DMS79 treated with DMSO at 0.1 percent for 48 hours (cell line): ENCODE measurements around the gene BMP2K.

Experiments
- DNase-seq: peaks from one replicate; lab custom pipeline; 2025; lab: John Stamatoyannopoulos, UW

The BMP2K gene

DNA sequence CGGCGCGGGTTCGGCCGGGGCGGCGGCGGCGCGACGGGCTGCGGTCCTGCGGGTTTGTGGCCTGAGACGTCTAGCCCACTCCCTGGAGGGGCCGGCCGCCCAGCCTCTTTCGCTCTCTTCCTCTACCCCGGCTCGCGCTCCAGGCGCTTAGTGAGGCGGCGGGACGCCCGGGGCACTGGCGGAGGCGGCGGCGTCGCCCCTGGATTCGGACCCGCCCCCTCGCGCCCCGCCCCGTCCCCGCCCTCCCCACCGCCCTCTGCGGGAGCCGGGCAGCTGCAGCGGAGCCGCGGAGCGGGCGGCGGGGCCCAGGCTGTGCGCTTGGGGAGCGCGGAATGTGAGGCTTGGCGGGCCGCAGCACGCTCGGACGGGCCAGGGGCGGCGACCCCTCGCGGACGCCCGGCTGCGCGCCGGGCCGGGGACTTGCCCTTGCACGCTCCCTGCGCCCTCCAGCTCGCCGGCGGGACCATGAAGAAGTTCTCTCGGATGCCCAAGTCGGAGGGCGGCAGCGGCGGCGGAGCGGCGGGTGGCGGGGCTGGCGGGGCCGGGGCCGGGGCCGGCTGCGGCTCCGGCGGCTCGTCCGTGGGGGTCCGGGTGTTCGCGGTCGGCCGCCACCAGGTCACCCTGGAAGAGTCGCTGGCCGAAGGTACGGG, at the start of gene BMP2K:
BMP2K (plus strand) TSS at position 272 of the 650 bp plus-strand sequence; CDS start at position 466, 194 bp downstream.
- DNase-seq, result peak; percentile 49

DNA sequence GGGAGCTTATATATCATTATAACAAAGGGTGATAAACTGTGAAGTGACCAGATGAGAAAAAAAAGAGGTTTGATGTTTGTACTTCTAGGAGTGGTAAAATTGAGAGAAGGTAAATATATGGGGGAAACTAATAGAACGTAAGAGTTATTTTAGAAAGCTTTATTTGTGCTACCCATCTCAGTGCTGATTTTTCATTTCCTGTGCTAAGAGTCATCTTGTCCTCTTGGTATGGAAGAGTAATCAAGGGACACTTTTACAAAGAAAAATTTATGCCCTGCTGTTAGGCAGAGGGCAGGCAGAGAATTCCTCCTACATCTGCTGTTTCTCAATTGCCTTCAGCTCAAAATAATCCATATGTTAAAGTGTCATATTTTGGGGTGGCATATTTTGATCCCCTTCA, 49.6 kb upstream of the BMP2K start:
- no peak for DNase-seq

DNA sequence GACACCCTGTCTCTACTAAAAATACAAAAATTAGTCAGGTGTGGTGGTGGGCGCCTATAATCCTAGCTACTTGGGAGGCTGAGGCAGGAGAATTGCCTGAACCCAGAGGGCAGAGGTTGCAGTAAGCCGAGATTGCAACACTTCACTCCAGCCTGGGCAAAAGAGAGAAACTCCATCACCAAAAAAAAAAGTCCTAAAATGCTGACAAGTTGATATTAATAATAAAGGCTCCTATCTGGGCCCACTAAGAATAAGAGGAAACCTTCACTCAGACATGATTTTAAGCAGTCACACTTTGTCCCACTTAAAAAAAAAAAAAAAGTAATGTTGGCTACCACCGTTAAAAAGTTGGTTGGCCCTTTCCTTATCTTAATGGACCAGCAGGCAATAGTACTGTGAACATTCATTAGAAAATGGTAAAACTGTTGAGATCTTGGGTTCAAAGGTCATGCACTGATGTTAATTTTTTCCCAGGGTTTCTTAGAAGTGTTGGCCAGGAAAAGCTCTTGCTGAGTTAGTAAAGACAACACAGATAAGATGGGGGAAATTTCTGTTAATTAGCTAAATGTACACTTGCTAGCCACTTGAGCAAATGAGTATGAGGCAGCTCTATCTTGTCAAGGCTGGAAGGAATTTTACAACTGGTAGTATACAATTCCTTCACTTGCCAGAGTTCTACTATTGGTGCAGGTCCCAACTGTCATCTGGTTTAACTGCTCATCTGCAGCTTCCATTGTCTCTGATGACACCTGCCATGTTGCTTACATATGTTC, 43.6 kb upstream of the BMP2K start:
- no peak for DNase-seq

DNA sequence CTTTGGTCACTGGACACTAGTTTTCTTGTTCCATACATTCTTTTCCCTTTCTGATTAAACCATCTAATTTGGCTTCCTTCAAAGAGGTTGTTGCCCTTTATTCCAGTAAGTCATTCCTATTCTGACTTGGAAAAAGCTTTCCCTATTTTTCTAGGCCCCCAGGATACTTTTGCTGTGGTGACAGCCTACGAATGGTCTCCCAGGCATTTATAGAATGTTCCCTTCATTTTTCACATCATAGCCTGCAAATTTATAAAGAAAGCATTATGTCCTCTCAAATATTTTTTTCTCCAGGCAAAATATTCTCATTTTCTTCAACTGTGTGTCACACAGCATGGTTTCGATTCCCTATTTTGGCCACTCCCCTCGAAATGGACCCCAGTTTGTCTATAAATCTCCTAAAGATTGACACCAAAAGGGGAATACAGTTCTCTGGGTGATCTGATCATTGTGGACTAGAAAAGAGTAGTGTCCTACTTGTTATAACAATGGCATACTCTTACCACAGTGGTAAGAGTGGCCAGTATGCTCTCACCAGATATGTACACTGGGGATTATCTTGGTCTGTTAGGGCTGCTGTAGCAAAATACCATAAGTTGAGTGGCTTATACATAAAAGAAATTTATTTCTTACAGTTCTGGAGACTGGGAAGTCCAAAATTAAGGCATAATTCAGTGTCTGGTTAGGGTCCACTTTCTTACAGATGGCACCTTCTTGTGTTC, 41.5 kb upstream of the BMP2K start:
- no peak for DNase-seq

DNA sequence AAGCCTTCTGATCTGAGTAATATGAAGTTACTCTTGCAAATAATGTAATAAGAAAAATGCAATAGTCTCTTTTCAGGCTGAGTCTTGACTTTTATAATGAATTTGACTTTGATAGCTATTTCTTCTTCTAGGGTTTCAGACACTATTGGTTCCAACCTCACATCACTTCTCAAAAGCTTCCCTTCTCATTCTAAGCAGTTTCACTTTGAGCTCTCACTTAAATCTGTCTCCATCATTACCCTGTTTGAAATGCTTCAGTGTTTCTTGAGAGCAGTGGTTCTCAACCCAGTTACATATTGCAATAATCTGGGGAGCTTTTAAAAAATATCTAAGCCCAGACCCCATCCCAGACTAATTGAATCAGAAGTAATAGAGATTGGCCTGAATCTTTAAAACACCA, 40.5 kb upstream of the BMP2K start:
- DNase-seq, result no peak

DNA sequence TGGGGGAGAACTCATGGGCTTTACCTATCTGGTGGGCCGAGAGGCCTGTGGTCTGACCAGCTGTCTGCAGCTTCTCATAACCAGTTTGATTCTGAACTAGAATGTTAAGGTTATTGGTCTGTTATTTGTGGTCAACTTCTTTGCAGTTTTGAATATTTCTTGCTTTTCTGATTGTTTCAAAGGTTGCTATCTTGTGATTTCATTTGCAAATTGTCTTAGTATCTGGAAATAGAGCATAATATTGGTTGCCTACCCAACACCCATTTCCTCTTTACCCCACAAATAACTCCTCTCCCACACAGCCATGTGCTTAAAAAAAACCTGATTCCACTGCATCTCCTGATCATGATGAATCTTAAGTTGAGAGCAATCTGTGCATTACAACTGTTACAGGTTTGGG, 39.1 kb upstream of the BMP2K start:
- DNase-seq, result no peak

DNA sequence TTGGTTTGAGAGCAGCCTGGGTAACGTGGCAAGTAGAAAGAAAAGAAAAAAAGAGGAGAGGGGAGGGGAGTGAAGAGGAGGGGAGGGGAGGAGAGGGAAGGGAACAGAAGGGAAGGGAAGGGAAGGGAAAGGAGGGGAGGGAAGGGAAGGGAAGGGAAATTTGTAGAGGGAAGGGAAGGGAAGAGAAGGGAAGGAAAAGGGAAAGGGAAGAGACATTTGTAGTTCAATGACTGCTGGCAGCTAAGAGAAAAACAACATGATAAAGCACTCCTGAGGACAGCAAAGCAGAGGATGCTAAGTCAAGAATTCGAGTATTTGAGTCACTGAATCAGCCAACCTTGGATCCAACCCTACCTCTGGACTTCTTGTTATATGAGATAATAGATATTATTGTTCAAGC, 38.2 kb upstream of the BMP2K start:
- no peak for DNase-seq

DNA sequence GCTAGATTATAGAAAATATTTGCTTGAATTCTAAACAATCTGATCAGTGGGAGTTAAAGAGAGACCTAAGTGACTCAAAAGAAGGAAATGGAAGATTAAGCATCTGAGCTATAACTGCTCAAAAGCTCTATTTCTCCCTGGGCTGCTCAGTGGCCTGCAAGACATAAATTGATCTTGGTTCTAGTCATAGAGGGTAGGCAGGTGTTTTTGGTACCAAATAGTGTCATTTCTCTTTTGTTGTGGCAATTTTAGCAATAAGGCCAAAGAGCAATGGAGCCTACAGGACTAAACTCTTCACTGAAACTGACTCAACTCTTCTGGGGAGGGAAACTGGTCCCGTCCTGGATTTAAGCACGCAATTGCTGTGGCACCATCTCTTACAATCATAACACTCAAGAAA, 33.9 kb upstream of the BMP2K start:
- no peak for DNase-seq

DNA sequence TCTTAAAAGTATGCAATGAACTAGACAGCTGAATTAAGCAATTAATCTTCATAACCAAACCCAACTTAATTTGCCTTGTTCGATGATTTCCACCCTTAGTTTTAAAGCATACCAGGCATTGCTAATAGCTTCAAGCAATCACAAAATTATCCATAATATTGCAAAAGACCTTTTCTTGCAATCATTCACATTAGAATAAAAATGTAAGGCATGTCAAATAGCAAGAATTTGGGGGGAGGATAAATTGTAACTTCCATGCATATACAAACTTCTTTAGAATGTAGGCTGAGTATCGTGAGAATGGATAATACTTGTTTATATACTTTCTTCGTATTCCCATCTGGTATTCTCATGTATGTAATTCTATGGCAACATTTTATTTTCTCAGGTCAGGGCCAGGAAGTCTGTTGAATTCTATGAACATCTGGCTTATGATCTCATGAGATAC, 28.7 kb upstream of the BMP2K start:
- DNase-seq, result no peak

DNA sequence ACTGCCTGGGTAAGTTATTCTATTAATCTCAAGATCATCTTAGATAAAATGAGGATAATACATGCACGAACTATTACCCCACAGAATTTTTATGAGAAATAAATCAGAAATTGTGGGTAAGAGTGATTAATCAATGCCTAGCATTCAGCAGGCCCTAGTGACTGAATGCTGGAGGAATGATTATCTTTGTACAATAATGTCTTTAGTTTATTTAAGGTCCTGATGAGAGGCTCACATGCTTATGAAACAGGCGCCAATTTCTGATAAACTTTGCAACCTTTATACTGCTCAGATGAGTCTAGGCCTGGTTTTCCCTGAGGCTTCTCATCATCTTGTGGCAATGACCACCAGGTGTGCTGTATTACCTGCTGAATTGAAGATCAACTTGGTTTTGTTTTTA, 27.8 kb upstream of the BMP2K start:
- no peak for DNase-seq

DNA sequence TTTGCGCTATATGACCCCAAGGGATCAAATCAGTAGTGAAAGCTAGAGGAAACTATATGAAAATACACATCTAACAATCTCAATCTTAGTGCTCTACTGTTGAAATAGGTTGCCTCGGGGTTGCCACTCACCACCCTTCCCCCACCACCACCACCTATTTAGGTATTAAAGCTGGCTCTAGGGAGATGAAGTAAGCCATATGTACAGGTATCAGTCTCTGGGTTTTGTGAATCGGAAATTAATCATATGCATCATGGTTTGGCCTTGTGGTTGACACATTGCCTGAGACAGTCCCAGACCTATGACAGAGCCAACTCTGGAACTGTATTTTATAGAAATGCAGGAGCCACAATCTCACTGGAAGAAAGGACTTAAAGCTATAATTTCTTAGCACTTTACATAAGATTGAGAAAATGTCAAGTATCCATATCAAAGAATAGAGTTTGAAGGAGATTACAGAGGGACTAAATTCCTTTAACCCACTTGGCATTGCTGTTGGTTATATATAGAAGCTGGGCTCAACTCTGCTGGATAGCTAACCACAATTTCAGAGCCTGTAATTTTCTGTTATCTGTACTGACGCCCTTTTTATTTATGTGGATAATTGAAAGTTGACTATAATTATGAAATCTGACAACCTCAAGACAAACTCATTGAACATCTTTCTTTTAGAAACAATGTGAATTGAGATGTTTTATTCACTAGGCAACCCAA, 26.7 kb upstream of the BMP2K start:
- no peak for DNase-seq

DNA sequence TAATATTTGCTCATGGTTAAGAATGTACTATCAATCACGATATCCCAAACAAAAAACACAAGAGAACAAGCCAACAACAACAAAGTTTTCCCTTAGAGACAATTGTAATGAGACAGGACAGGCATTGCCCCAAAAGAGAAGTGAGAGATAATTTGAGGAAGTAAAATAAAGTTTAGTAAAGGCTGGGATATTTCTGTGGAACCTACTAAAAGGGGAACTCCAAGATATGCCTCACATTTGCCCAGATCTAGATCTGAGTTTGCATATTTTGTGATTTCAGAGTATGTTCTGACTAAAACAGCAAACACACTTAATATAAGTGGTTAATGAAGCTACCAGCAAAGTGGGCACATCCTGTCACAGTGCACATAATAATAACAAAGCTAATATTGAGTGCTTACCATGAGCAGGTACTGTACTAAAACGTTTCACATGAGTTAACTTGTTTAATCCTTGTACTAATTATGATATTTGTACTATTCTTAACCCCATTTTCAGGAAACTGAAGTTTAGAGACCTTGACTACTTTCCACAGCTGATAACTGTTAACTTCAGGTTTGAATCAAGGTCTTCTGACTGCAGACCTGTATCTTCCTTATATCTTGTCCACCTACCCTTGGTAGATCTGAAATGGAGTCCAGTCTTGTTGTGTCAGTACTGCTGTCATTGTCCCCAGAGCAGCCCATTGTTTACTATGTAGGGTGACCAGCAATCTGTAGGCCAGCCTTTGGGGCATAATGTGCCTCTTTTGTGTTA, 26.0 kb upstream of the BMP2K start:
- no peak for DNase-seq

DNA sequence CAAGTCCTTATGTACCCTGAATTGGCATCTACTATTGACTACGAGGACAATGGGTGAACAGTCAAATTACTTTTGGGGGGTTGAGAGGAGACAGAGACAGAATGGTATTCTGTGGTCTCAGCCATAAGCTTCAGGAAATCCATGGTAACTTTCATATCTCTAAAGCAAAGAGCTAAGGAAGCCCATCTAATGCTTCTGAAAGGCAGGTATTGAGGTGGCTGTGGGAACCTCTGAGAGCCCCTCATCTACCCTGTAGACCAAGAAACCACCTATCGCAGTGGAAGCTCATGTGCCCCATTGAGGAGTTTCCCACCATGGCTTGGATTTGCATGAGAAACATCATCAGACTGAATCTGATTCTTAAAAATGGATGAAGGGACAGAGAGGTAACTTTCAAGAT, 23.1 kb upstream of the BMP2K start:
- no peak for DNase-seq

DNA sequence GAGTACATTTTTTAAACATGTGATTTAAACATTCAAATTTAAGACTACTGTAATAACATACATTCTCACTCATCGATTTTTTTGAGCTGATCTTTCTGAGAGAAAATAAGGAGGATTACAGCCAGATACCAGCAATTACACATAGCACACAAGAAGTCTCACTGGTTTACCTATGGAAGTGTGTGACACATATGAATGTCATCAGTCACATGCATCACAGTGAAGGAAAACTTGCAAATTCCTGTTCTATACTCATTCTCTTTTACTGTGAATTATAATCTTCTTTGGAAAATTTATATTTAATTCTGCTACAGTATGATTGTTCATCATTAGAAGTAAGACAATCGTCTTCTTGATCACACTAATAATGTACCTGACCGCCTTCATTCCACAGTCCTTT, 21.3 kb upstream of the BMP2K start:
- no peak for DNase-seq

DNA sequence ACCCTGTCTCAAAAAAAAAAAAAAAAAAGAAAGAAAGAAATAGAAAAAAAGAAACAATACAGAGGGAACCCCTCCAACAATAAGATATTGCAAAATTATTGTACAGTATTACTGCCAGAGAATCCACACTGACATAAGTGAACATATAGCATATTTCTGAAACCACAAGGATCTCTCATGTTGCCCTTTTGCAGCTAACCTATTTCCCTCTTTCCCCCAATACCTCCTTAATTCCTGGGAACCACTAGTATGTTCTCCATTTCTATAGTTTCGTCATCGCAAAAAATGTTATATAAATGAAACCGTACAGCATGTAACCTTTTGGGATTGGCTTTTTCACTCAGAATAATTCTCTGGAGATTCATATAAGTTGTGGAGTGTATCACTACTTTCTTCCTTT, 20.0 kb upstream of the BMP2K start:
- no peak for DNase-seq

DNA sequence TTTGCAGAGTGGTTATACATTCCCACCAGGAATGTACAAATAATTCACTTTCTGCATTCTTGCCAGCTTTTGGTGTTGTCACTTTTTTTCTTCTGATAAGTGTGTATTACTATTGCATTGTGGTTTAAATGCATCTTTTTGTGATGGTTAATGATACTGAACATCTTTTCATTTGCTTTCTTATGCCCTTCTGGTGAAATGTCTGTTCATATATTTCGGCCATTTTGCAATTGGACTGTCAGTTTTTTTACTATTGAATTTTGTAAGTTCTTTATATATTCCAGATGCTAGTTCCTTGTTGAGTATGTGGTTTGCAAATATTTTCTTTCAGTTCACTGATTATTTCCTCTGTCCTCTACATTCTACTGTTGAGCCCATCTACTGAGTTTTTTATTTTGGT, 19.4 kb upstream of the BMP2K start:
- DNase-seq, result no peak

DNA sequence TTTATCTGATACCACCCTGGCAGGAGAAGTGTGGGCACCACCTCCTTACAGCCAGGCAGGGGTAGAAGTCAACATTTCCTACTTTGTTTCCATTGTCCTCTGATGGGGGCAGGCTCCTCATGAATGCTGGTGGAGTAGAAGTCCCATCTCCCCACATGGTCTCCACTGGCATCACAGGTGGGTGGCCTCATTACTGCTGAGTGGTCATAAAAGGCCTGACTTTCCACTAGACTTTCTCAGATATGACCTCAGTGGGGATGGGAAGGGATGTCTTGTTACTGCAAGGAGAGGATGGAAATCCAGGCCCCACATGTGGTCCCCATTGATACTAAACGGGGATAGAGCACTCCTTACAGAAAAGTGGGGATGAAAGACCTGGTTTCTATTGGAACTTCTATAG, 18.6 kb upstream of the BMP2K start:
- DNase-seq, result no peak

DNA sequence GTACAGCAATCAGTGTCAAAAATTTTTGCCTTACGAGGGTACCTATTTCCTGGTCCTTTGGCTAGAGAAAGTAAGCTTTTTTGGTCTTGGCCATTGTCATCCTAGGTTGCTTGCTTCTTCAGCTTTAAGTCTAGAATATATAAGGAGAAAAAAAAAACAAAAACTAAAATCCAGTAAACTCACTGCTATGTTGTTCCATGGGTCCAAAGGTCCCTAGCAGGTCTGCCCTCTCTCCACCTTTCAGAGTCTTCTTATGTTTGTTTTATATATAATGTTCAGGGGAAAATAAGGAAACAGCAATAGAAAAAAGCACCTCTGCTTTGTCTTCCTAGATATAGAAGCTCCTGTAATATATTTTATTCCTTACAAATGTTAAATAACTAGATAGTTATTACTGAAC, 18.1 kb upstream of the BMP2K start:
- no peak for DNase-seq

DNA sequence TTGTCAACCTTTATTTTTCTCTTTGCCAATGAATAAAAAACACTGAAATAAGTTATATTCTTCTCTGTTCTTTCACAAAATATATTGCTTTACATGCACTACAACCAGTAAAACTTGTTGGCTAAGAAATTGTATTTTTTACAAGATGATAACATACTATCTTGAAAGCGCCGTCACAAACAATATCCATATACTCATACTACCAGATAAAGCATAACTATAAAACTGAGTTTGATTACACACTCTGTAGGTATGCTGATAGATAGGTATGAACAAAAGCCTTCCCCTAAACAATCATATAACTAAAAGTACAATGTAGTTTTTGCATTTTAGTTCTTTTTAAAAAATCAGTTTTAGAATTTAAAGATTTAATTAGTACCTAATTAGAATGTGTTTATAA, 13.6 kb upstream of the BMP2K start:
- DNase-seq, result no peak

DNA sequence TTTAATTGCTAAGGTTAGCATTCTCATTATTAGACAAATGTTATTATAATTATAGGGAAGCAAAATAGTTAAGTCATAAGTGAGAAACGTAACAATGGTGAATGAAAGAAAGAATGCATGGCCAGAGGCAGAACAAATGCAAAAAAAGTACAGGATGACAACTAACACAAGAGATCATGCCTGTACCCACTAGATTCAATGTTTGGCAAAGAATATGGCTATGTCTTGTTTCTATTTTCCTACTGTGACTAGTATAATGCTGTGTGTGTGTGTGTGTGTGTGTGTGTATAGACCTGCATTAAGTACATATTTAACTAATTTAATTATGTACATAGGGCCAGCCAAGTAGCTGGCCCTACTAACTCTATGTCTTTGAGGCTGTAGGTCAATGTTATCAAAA, 12.9 kb upstream of the BMP2K start:
- DNase-seq, result no peak

DNA sequence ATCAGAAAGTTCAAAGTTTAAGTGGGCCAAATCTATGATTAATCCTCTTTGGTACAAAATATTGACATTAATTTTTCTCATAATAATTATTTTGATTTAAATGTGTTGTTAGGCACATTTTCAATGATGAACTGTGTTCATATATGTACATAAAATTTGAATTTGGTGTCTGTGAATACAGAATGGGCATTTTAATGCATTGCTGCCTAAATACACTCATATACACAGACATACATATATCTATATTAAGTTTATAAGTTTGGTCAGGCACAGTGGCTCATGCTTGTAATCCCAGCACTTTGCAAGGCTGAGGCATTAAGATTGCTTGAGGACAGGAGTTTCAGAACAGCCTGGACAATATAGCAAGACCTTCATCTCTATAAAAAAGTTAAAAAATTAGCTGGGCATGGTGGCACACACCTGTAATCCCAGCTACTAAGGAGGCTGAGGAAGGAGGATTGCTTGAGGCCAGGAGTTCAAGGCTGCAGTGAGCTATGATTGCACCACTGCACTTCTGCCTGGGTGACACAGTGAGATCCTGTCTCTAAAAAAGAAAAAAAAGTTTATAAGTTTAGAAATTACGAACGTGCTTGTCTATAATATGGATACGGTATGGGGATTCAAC, 12.3 kb upstream of the BMP2K start:
- no peak for DNase-seq
